HepG2 (cell line): Measurements from ENCODE around the gene HMMR. TPM values are rescaled to one million over a fixed set of nuclear protein-coding genes. Genes with fewer than 3 reads are reported as not detected.

Experiments
- AGO2 ChIP-seq: fragments of 200-400 bp; formaldehyde crosslinking; optimal IDR thresholded peaks from 2 replicates; pipeline ENCODE3; 2017; ENCODE audit warnings: mild to moderate bottlenecking, low read depth, low read length, moderate library complexity
- ATAD3A ChIP-seq: sonication (generic); formaldehyde crosslinking; IDR thresholded peaks from 2 replicates; pipeline ENCODE4 v1.4.0; 2020; ENCODE audit warnings: missing genetic modification reagents
- EED ChIP-seq: sonication (generic); formaldehyde crosslinking; IDR thresholded peaks from 2 replicates; pipeline ENCODE4 v1.5.0; 2020; ENCODE audit warnings: mild to moderate bottlenecking, missing genetic modification reagents
- FOXA3 ChIP-seq: IDR thresholded peaks from 2 replicates; pipeline ENCODE4 v1.6.1; 2016; ENCODE audit warnings: missing genetic modification reagents, missing compliant biosample characterization
- MYC ChIP-seq: sonication (generic); formaldehyde crosslinking; IDR thresholded peaks from 2 replicates; pipeline ENCODE4 v1.9.0; 2021; ENCODE audit warnings: missing genetic modification reagents, borderline replicate concordance
- NAIF1 ChIP-seq: sonication (generic); formaldehyde crosslinking; IDR thresholded peaks from 2 replicates; pipeline ENCODE4 v1.5.0; 2020; ENCODE audit warnings: mild to moderate bottlenecking, missing genetic modification reagents, borderline replicate concordance
- PHB2 ChIP-seq: fragments of 450-650 bp; IDR thresholded peaks from 2 replicates; pipeline ENCODE4 v1.6.1; 2018; ENCODE audit not compliant: partially characterized antibody
- POLR2AphosphoS2 ChIP-seq: IDR thresholded peaks from 2 replicates; pipeline ENCODE4 v1.6.1; 2011; ENCODE audit warnings: low read depth, low read length, improper control_type of control experiment
- ZBTB21 ChIP-seq: sonication (generic); formaldehyde crosslinking; IDR thresholded peaks from 2 replicates; pipeline ENCODE4 v1.4.0; 2020; ENCODE audit warnings: missing genetic modification reagents
- ZBTB42 ChIP-seq: sonication (generic); formaldehyde crosslinking; IDR thresholded peaks from 2 replicates; pipeline ENCODE4 v1.5.0; 2020; ENCODE audit warnings: mild to moderate bottlenecking, missing genetic modification reagents
- ZNF10 ChIP-seq: sonication (generic); formaldehyde crosslinking; IDR thresholded peaks from 2 replicates; pipeline ENCODE4 v1.4.0; 2020; ENCODE audit warnings: mild to moderate bottlenecking, low read depth, missing genetic modification reagents, borderline replicate concordance
- ZNF160 ChIP-seq: sonication (generic); formaldehyde crosslinking; IDR thresholded peaks from 2 replicates; pipeline ENCODE4 v1.8.0; 2022; ENCODE audit warnings: mild to moderate bottlenecking, inconsistent platforms, missing genetic modification reagents
- ZNF274 ChIP-seq: sonication (generic); formaldehyde crosslinking; IDR thresholded peaks from 2 replicates; pipeline ENCODE4 v1.5.1; 2020; ENCODE audit warnings: mild to moderate bottlenecking, missing genetic modification reagents
- ZNF431 ChIP-seq: sonication (generic); formaldehyde crosslinking; IDR thresholded peaks from 2 replicates; pipeline ENCODE4 v1.9.0; 2022; ENCODE audit warnings: missing genetic modification reagents, low read depth, mild to moderate bottlenecking, borderline replicate concordance
- ZNF660 ChIP-seq: sonication (generic); formaldehyde crosslinking; IDR thresholded peaks from 2 replicates; pipeline ENCODE4 v1.5.1; 2020; ENCODE audit warnings: mild to moderate bottlenecking, low read depth, missing genetic modification reagents, borderline replicate concordance
- polyA plus RNA-seq, 8 experiments: library from polyadenylated mRNA; depleted of rRNA in 3 of 8; stranded (reverse) in 7 of 8; unstranded in 1 of 8; fragments of >200 nt; fragmentation: Illumina TruSeq in 4 of 8; extraction: Trizol in 4 of 8; gene quantifications; 2 replicates each; pipeline versions ENCODE4 v1.2.1 to v1.2.3, GENCODE V29; 2011 to 2016; ENCODE audit warnings: low read depth in 4 of 8, missing spikeins in 1 of 8, mixed read lengths in 1 of 8; ENCODE audit not compliant: insufficient read depth in 1 of 8
- total RNA-seq, 5 experiments: library from RNA; depleted of rRNA; stranded (reverse); fragments of >200 nt; fragmentation: Illumina TruSeq; extraction: Trizol; gene quantifications; 2 replicates each; pipeline ENCODE4 v1.2.3, GENCODE V29; 2016; ENCODE audit warnings: low read depth in 1 of 5
- TF ChIP-seq, protein P1 (sequence below): sonication (generic); formaldehyde crosslinking; IDR thresholded peaks from 2 replicates; pipeline ENCODE4 v1.9.0; 2021; ENCODE audit warnings: missing genetic modification reagents, borderline replicate concordance
- TF ChIP-seq, protein P2 (sequence below): sonication (generic); formaldehyde crosslinking; IDR thresholded peaks from 2 replicates; pipeline ENCODE4 v1.8.0; 2022; ENCODE audit warnings: missing genetic modification reagents, mild to moderate bottlenecking, borderline replicate concordance
- TF ChIP-seq, protein P3 (sequence below): sonication (generic); formaldehyde crosslinking; IDR thresholded peaks from 2 replicates; pipeline ENCODE4 v1.5.1; 2020; ENCODE audit warnings: mild to moderate bottlenecking, missing genetic modification reagents, borderline replicate concordance
- TF ChIP-seq, protein P4 (sequence below), 2 experiments: sonication (generic) in 1 of 2; formaldehyde crosslinking in 1 of 2; IDR thresholded peaks; 2 replicates each; pipeline versions ENCODE4 v1.6.1 to v1.9.0; 2014 to 2022; ENCODE audit warnings: antibody characterized with exemption in 1 of 2, borderline replicate concordance in 1 of 2, inconsistent platforms in 1 of 2, low read depth in 1 of 2, missing genetic modification reagents in 1 of 2

HMMR gene
- total and polyA plus RNA-seq, 2 of the 13 experiments (the other 11 are each of a cell fraction or from before 2014, with no cell fraction given), result 8.5 to 48.3 TPM

DNA sequence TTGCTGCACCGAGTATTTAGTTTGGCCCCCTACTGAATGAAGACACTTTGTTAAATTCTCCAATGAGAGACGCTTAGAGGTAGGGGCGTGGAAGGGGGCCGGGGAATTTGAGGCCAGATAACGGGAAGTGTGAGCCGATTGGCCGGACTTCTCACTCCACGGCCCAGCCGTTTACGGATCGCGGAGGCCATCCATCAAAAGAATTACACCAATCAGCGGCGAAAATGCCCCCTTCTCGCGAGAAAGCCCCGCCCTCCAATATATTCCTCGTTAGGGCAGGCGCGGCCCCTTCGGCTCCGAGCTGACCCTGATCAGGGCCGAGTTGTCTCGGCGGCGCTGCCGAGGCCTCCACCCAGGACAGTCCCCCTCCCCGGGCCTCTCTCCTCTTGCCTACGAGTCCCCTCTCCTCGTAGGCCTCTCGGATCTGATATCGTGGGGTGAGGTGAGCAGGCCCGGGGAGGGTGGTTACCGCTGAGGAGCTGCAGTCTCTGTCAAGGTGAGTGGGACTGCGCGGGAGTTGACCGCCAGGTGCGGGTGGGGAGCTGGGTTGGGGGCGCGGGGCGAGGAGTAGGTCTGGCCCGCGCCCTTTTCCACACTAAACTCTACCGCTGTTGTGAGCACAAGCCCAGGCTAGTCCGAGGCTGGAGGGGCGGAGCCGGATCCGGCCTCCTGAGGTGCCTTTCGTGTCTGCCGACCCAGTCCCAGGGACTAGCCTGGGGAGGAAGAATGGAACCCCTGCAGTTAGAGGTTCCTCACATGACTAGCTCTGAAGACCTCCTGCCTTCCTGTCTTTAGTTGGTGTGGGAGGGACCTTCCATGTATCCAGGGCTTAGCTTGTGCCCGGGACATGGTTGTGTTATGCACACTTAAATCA, 22.9 kb upstream of the HMMR start, which contains the start of gene CCNG1 (continued):
- TF ChIP-seq, protein P1, sequence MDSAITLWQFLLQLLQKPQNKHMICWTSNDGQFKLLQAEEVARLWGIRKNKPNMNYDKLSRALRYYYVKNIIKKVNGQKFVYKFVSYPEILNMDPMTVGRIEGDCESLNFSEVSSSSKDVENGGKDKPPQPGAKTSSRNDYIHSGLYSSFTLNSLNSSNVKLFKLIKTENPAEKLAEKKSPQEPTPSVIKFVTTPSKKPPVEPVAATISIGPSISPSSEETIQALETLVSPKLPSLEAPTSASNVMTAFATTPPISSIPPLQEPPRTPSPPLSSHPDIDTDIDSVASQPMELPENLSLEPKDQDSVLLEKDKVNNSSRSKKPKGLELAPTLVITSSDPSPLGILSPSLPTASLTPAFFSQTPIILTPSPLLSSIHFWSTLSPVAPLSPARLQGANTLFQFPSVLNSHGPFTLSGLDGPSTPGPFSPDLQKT (CRISPR knock-in tag), result no peak
- TF ChIP-seq NAIF1 (CRISPR knock-in tag) (no peak; the same call in 1 of the 2 replicates), AGO2 (peak; percentile 94), FOXA3 (CRISPR knock-in tag) (no peak), ZBTB21 (no peak), ZNF160 (CRISPR knock-in tag) (0 out of 2 replicates have a peak, but pooled peaks have one; percentile 29), POLR2AphosphoS2 (no peak; the same call in 1 of the 2 replicates), EED (CRISPR knock-in tag) (no peak), ZNF431 (CRISPR knock-in tag) (peak; percentile 30; the same call in 1 of the 2 replicates), PHB2 (no peak), ZNF10 (CRISPR knock-in tag) (no peak), ZNF660 (no peak), MYC (CRISPR knock-in tag) (peak; percentile 45; the same call in 1 of the 2 replicates), ZBTB42 (CRISPR knock-in tag) (no peak), ATAD3A (CRISPR knock-in tag) (no peak), ZNF274 (CRISPR knock-in tag) (peak; percentile 62; the same call in 1 of the 2 replicates)
- TF ChIP-seq, protein P2, sequence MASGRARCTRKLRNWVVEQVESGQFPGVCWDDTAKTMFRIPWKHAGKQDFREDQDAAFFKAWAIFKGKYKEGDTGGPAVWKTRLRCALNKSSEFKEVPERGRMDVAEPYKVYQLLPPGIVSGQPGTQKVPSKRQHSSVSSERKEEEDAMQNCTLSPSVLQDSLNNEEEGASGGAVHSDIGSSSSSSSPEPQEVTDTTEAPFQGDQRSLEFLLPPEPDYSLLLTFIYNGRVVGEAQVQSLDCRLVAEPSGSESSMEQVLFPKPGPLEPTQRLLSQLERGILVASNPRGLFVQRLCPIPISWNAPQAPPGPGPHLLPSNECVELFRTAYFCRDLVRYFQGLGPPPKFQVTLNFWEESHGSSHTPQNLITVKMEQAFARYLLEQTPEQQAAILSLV, result no peak; the same call in 1 of the 2 replicates
- TF ChIP-seq, protein P3, sequence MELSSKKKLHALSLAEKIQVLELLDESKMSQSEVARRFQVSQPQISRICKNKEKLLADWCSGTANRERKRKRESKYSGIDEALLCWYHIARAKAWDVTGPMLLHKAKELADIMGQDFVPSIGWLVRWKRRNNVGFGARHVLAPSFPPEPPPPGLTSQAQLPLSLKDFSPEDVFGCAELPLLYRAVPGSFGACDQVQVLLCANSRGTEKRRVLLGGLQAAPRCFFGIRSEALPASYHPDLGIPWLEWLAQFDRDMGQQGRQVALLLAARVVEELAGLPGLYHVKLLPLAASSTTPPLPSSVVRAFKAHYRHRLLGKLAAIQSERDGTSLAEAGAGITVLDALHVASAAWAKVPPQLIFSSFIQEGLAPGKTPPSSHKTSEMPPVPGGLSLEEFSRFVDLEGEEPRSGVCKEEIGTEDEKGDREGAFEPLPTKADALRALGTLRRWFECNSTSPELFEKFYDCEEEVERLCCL (CRISPR knock-in tag), result no peak
- TF ChIP-seq, protein P4, sequence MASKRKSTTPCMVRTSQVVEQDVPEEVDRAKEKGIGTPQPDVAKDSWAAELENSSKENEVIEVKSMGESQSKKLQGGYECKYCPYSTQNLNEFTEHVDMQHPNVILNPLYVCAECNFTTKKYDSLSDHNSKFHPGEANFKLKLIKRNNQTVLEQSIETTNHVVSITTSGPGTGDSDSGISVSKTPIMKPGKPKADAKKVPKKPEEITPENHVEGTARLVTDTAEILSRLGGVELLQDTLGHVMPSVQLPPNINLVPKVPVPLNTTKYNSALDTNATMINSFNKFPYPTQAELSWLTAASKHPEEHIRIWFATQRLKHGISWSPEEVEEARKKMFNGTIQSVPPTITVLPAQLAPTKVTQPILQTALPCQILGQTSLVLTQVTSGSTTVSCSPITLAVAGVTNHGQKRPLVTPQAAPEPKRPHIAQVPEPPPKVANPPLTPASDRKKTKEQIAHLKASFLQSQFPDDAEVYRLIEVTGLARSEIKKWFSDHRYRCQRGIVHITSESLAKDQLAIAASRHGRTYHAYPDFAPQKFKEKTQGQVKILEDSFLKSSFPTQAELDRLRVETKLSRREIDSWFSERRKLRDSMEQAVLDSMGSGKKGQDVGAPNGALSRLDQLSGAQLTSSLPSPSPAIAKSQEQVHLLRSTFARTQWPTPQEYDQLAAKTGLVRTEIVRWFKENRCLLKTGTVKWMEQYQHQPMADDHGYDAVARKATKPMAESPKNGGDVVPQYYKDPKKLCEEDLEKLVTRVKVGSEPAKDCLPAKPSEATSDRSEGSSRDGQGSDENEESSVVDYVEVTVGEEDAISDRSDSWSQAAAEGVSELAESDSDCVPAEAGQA (IDR thresholded peaks at IDR 0.05; ENCODE audit: low read depth), result no peak
- TF ChIP-seq, protein P4 (CRISPR knock-in tag; IDR thresholded peaks at IDR 0.05; ENCODE audit: borderline replicate concordance), result no peak
